ENCODE data around the gene STPG4.

DNA sequence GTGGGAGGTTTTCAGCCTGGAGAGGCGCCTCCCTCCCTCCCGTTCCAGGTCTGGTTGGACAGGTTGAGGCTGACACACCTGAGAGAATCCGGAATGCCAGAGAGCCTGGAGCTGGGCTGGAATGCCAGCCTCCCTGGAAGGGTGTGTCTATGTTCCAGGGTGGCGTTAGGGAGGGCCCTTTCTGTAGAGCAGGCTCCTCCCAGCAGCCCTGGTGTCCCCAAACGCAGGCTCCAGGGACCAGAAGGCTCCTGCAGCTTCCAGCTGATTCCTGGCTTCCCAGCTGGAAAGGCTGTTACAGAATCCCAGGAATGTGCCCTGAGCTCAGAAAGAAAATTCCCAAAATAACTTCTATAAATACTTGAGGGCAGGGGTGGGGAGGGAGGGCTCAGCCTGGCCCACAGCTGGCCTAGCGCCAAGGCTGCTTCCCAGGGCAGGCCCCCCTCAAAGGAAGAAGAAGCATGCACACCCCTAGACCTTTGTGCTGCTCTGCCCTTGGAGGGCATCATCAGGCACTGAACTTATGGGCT is 85.4 kb downstream of the STPG4 start:
- TF ChIP-seq ZNF8 (CRISPR knock-in tag; IDR thresholded peaks at IDR 0.05) (no peak), RARB (CRISPR knock-in tag; IDR thresholded peaks at IDR 0.05) (no peak), ZFP3 (CRISPR knock-in tag; IDR thresholded peaks at IDR 0.05) (no peak; the same call in 1 of the 2 replicates), GLIS3 (CRISPR knock-in tag; IDR thresholded peaks at IDR 0.05) (peak; percentile 71; the same call in 1 of the 2 replicates), ZNF565 (CRISPR knock-in tag; conservative IDR thresholded peaks at IDR 0.05; ENCODE audit: low read depth) (no peak), ARNTL (CRISPR knock-in tag; IDR thresholded peaks at IDR 0.05; ENCODE audit: borderline replicate concordance, low read depth) (no peak), TOX (CRISPR knock-in tag; IDR thresholded peaks at IDR 0.05; ENCODE audit: borderline replicate concordance) (no peak), TCF4 (CRISPR knock-in tag; IDR thresholded peaks at IDR 0.05; ENCODE audit: borderline replicate concordance) (0 out of 2 replicates have a peak, but pooled peaks have one; percentile 25), PPARA (CRISPR knock-in tag; IDR thresholded peaks at IDR 0.05; ENCODE audit: borderline replicate concordance) (no peak), ESRRG (CRISPR knock-in tag; IDR thresholded peaks at IDR 0.05) (no peak)
- TF ChIP-seq, protein P1, sequence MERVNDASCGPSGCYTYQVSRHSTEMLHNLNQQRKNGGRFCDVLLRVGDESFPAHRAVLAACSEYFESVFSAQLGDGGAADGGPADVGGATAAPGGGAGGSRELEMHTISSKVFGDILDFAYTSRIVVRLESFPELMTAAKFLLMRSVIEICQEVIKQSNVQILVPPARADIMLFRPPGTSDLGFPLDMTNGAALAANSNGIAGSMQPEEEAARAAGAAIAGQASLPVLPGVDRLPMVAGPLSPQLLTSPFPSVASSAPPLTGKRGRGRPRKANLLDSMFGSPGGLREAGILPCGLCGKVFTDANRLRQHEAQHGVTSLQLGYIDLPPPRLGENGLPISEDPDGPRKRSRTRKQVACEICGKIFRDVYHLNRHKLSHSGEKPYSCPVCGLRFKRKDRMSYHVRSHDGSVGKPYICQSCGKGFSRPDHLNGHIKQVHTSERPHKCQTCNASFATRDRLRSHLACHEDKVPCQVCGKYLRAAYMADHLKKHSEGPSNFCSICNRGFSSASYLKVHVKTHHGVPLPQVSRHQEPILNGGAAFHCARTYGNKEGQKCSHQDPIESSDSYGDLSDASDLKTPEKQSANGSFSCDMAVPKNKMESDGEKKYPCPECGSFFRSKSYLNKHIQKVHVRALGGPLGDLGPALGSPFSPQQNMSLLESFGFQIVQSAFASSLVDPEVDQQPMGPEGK (CRISPR knock-in tag; IDR thresholded peaks at IDR 0.05; ENCODE audit: borderline replicate concordance), result peak; percentile 62; the same call in 1 of the 2 replicates
- TF ChIP-seq, protein P2, sequence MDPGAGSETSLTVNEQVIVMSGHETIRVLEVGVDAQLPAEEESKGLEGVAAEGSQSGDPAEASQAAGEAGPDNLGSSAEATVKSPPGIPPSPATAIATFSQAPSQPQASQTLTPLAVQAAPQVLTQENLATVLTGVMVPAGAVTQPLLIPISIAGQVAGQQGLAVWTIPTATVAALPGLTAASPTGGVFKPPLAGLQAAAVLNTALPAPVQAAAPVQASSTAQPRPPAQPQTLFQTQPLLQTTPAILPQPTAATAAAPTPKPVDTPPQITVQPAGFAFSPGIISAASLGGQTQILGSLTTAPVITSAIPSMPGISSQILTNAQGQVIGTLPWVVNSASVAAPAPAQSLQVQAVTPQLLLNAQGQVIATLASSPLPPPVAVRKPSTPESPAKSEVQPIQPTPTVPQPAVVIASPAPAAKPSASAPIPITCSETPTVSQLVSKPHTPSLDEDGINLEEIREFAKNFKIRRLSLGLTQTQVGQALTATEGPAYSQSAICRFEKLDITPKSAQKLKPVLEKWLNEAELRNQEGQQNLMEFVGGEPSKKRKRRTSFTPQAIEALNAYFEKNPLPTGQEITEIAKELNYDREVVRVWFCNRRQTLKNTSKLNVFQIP (CRISPR knock-in tag; IDR thresholded peaks at IDR 0.05; ENCODE audit: borderline replicate concordance, low read depth), result no peak
- TF ChIP-seq, protein P3, sequence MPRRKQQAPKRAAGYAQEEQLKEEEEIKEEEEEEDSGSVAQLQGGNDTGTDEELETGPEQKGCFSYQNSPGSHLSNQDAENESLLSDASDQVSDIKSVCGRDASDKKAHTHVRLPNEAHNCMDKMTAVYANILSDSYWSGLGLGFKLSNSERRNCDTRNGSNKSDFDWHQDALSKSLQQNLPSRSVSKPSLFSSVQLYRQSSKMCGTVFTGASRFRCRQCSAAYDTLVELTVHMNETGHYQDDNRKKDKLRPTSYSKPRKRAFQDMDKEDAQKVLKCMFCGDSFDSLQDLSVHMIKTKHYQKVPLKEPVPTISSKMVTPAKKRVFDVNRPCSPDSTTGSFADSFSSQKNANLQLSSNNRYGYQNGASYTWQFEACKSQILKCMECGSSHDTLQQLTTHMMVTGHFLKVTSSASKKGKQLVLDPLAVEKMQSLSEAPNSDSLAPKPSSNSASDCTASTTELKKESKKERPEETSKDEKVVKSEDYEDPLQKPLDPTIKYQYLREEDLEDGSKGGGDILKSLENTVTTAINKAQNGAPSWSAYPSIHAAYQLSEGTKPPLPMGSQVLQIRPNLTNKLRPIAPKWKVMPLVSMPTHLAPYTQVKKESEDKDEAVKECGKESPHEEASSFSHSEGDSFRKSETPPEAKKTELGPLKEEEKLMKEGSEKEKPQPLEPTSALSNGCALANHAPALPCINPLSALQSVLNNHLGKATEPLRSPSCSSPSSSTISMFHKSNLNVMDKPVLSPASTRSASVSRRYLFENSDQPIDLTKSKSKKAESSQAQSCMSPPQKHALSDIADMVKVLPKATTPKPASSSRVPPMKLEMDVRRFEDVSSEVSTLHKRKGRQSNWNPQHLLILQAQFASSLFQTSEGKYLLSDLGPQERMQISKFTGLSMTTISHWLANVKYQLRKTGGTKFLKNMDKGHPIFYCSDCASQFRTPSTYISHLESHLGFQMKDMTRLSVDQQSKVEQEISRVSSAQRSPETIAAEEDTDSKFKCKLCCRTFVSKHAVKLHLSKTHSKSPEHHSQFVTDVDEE (CRISPR knock-in tag; IDR thresholded peaks at IDR 0.05), result no peak
